ENCODE results near the gene TRAPPC11.
"Not testable (repeated sequence)": the region's sequence is repeated elsewhere in the genome, so short reads cannot be mapped to it uniquely, and the experiment has no call there.

TRAPPC11 gene

GRCh38 chr4:183722731-183723560, 63.9 kb downstream of the TRAPPC11 start:
- peak; percentile 73 for DNase-seq

DNA sequence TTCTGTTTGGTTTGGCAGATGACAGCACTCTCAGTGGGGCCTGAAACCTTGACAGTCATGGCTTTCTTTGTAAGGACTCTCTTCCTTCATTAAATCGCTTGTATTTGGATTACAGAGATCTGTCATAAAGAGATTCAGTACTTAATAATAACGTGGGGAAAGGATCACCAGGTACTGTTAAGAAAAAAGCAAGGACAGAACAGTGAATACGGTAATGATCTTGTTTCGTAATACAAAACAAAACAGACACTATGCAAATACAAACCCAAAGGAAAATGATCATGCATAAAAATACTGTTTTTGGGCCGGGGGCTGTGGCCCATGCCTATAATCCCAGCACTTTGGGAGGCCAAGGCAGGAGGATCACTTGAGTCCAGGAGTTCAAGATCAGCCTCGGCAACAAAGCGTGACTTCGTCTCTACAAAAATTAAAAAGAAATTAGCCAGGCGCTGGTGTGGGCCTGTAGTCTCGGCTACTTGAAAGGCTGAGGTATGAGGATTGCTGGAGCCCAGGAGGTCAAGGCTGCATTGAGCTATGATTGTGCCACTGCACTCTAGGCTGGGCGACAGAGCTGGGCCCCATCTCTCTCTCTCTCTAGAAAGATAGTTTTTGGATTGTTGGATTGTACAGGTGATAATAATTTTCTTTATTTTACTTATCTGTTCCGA, 64.6 kb downstream of the TRAPPC11 start:
- DNase-seq, result no peak

- not testable (repeated sequence) for DNase-seq
These were observed 66.5 kb downstream of the TRAPPC11 start for GRCh38 chr4:183725585-183725984.

- DNase-seq, result no peak
These were observed 68.4 kb downstream of the TRAPPC11 start for GRCh38 chr4:183727482-183727881.

DNA sequence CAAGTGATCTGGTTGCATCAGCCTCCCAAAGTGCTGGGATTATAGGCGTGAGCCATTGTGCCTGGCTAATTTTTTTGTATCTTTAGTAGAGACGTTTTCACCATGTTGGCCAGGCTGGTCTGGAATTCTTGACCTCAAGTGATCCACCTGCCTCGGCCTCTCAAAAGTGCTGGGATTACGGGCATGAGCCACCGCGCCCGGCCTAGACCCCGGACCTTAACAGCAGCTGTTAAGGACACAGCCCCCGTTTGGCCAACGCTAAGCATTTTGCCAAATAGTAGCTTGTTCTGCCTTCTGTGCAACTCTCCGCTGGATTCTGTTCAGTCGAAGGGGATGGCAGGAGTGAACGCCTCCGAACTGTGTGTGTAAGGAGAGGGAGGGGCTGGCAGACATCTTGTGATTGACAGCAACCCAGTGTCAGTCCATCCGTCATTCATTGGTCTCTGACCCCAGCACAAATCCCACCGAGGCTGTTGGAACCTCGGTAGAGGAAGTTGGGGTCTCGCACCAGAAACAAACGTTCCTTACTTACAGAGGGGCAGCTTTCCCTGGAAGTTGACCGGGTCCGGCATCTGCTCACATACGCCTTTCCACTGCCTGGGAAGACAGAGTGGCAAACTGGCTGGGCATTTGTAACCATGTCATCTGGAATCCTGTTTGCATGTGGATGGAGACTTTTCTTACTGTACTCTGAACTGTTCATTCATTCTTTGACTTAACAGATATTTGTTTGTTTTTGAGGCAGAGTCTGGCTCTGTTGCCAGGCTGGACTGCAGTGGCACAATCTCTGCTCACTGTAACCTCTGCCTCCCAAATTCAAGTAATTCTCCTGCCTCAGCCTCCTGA, 69.4 kb downstream of the TRAPPC11 start:
- DNase-seq, result no peak

DNA sequence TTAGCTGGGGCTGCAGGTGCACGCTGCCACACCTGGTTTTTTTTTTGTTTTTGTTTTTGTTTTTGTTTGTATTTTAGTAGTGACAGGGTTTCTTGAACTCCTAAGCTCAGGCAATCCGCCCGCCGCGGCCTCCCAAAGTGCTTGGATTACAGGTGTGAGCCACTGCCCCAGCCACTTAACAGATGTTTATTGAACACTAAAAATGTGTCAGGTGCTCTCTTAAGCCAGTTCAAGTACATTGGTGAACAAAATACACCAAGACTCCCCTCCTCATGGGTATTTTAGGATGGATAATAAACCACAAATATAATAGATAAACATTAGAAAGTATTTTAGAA, 69.9 kb downstream of the TRAPPC11 start:
- no peak for DNase-seq

GRCh38 chr4:183729430-183730328, 70.6 kb downstream of the TRAPPC11 start:
- DNase-seq, result no peak

DNA sequence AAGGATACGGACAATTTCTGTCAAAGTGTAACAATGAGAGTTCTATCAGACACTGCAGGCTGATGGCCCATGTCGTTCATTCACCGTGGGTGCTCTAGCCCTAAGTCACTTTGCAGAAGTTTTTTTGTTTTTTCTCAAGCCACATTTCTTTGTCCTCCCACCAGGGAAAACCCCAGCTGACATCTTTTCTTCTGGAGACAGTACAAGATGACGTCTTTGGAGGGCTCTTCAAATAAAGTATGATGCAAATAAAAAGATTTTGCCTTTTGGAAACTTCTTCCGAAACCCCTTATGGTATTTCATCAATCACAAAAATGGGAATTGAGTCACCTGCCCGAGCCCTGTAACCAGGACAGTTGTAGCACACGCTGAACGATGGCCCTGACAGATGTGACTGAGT, 73.2 kb downstream of the TRAPPC11 start:
- DNase-seq, result no peak

DNA sequence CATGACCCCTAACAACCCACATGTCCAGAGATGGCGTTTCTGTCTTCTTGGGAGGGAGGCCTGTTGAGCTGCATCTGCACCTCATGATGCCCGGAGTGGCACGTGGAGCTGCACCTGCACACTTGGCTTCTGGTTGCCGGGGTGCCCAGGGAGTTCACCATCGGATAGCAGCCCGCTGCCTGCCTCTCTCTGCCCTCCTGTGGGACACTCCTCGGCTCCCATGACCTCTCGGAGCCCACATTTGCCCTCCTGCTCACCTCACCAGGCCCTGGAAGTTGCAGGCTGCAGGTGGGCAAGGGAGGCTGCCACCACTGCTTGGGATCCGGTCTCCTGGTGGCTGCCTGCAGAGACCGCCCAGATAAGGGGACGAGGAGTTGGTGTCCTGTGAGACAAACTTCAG, 74.1 kb downstream of the TRAPPC11 start:
- no peak for DNase-seq

DNA sequence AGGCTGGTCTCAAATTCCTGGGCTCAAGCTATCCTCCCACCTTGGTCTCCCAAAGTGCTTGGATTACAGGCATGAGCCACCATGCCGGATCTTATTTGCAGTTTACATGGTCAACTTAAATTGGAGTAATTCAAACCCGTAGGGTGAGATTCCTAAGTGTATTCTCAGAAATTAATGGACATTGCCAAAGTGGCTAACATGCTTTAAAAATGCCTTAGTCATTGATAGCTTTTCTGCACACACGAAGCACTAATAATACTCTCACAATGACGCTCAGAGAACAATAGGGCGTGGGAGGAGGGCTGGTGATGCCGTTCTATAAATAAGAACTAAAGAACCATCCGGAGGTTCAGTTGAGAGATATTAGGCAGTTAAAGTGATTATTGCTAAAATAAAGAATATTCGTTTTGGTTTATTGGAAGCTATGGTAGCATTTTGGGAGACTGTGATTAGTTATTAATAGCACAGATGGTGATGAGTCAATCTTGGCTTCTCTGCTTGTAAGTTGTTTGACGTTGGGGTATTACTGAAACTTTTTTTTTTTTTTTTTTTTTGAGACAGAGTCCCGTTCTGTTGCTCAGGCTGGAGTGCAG, 79.1 kb downstream of the TRAPPC11 start:
- no peak for DNase-seq

DNA sequence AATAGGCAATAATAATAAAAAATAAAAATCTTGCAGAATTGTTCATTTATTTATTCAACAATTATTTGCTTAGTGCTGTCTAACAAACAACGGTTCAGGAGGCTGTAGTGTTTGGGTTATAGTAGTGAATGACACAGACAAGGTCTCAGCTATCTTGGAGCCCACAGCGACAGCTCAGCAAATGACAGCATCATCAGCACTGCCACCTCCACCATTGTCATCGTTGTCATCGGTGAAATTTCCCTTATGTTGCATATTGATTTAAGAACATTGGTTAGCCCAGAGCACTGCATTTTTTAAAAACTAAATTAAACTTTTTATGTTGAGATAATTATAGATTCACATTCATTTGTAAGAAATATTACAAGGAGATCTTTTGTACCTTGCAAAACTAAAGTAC, 79.9 kb downstream of the TRAPPC11 start:
- no peak for DNase-seq

- DNase-seq, result no peak
These were observed 87.5 kb downstream of the TRAPPC11 start for GRCh38 chr4:183746305-183747229.

GRCh38 chr4:183747380-183747779, 88.3 kb downstream of the TRAPPC11 start:
- no peak for DNase-seq

GRCh38 chr4:183747931-183748670, 89.0 kb downstream of the TRAPPC11 start:
- no peak for DNase-seq

GRCh38 chr4:183751106-183751505, 92.0 kb downstream of the TRAPPC11 start:
- DNase-seq, result no peak

DNA sequence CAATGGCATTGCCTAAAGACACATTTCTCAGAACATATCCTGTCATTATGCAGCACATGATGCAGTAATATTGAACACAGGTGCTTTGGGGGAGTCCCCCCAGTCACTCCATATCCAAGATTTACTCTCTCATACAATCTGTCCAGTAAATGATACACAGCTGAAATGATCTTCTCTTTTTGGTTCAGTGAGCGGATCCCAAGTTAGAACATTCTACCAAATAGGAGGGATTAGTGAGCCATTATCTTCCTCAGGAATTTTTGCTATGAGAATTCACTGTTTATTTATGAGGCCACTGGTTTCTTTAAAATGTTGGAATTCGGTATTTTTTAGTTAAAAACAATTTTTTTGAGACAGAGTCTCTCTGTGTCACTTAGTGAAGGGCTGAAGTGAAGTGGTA, 96.5 kb downstream of the TRAPPC11 start:
- DNase-seq, result no peak

DNA sequence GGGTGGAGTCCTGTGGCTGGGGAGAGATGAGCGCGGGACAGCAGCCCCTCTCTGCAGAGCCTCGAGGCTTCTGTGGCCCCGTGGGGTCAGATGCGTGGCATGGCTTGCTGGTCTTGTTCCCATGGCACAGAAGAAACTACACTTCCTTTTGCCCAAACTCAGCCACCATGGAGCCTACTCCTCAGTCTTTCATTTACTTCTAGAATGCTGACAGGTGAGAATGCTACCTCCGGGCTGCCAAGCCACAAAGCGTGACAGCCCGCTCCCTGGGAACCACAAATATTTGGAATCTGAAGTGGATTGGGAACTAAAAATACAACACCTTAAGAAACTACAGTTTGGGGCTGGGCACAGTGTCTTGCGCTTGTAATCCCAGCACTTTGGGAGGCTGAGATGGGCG, 98.0 kb downstream of the TRAPPC11 start:
- DNase-seq, result no peak

DNA sequence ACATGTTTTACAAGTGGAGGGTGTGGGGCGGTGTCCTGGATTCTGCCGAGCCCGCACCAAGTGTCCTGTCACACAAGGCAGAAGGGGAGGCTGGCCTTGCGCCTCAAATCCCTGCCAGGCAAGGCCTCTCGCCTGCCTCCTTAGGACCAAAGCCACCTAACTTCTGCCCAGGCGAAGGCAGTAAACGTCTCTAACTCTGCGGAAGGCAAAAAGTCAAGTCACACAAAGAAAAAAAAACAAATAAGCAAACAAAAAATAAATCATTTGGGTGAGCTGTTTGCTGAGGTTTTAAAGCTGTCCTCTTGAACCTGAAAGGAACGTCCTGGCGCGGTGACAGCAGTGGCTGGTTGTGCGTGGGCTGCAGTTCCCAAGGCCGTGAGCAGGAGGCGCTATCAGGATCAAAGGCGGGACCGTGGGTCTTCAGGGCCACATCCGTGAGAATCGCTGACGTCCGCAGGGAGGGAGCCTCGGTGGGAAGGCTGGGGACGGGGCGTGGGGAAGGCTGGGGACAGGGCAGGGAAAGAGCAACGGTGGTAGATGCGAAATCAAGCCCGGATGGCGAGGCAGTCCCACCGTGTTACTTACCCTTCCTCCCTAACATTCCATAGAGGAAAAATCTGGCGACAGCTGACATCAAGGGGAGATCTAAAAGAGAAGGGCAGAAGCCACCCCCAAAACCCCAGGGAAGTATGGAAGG, 99.1 kb downstream of the TRAPPC11 start:
- DNase-seq, result no peak

- DNase-seq, result no peak
These were observed 99.8 kb downstream of the TRAPPC11 start for GRCh38 chr4:183758758-183759447.
